GM19193 (cell line): ENCODE results near the gene RNF40.

Experiments used
- POLR2A ChIP-seq: IDR thresholded peaks from 4 replicates; pipeline ENCODE4 v1.6.1; 2011; ENCODE audit not compliant: insufficient read depth, insufficient read length; ENCODE audit errors: extremely low read depth

The RNF40 gene

GRCh38 chr16:30761928-30762902, at the start of gene RNF40, which contains the start of gene CFAP119:
TSS of gene RNF40 (plus strand) at chr16:30762322. CDS start at chr16:30762546, 224 bp downstream.
TSS of gene CFAP119 (minus strand) at chr16:30762062. CDS start at chr16:30761748, 314 bp downstream.
- peak; percentile 84 for TF ChIP-seq POLR2A

DNA sequence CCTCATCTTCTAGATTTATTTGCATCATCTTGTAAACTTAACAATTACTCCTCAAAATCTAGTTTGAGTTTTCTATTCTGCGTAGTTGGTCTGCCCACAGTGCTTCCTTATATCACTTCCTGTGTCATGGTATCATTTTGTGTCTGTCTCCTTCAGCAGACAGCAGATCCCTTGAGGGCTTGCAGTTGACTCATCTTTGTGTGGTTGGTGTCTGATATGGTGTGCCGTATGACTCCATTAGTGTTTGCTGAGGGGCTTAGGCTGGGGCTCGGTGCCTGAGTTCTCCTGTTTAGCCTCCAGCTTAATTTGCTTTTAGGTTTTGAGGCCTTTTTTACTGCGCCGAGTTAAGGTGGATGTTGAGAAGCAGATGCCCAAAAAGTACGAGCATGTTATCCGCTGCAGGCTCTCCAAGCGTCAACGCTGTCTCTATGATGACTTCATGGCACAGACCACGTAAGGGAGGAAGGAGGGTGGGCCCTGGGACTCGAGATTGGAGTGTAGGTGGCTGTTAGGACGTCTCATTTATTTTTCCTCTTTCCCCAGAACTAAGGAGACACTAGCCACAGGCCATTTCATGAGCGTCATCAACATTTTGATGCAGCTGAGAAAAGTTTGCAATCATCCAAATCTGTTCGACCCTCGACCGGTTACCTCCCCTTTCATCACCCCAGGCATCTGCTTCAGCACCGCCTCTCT, 46.2 kb upstream of the RNF40 start:
- no peak for TF ChIP-seq POLR2A

DNA sequence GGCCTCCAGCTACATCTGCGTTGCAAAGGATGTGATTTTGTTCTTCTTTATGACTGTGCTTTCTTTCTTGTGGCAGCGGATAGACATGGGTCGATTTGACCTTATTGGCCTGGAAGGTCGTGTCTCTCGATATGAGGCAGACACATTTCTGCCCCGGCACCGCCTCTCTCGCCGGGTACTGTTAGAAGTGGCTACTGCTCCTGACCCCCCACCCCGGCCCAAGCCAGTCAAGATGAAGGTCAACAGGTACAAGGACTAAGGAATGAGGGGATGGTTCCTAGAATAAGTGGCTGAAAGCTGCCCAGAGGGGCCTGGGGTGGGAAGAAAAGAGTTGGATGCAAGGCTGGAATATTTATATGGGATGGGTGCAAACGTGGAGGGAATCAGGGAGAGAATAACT, 42.0 kb upstream of the RNF40 start:
- no peak for TF ChIP-seq POLR2A

GRCh38 chr16:30720694-30721093, 41.4 kb upstream of the RNF40 start:
- no peak for TF ChIP-seq POLR2A

GRCh38 chr16:30721167-30721566, 41.0 kb upstream of the RNF40 start:
- no peak for TF ChIP-seq POLR2A

GRCh38 chr16:30721606-30722005, 40.5 kb upstream of the RNF40 start:
- no peak for TF ChIP-seq POLR2A

DNA sequence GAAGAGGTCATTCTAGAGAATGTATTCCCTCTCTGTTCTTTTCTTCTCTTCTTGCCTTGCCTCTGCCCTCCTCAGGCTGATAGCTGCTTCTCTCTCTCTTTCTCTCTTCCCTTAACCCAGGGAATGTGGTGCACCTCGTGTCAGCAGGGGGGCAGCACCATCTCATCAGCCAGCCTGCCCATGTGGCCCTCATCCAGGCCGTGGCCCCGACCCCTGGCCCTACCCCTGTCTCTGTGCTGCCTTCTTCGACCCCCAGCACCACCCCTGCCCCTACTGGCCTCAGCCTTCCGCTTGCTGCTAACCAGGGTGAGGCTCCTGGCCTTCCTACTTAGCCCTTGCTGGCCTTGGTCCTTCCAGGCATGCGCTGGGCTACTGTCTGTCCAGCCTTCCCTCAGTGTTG, 39.7 kb upstream of the RNF40 start:
- TF ChIP-seq POLR2A = no peak

DNA sequence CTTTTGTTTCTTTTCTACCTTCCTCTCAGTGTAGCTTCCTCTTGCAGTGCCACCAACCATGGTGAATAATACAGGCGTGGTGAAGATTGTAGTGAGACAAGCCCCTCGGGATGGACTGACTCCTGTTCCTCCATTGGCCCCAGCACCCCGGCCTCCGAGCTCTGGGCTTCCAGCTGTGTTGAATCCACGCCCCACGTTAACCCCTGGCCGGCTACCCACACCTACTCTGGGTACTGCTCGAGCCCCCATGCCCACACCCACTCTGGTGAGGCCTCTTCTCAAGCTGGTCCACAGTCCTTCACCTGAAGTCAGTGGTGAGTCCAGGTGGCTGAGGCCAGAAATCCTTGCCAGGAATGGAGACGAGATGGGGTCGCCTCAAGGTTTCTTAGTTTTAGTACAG, 39.2 kb upstream of the RNF40 start:
- TF ChIP-seq POLR2A = no peak

GRCh38 chr16:30723725-30724355, 38.3 kb upstream of the RNF40 start:
- TF ChIP-seq POLR2A = no peak

- TF ChIP-seq POLR2A = no peak
Measured at GRCh38 chr16:30724641-30725417, 37.3 kb upstream of the RNF40 start.

- no peak for TF ChIP-seq POLR2A
Measured at GRCh38 chr16:30725418-30725792, 36.7 kb upstream of the RNF40 start.

DNA sequence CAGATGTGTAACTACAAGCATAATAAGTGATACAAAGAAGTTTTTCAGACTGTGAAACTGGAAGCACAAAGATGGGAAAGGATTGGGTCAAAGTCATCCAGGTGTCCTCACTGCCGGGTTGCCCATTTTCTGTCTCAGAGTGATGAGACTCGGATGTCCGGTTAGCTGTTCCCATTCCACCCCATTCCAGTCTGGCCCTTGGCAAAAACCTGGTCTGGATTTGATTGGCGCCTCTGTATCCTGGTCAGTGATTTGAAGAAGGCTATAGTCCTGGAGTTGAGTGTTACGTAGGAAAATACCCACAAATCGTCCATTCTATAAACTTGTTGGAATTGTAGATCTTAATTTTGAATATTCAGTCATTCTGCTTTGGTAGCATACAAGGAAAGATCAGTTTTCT, 33.8 kb upstream of the RNF40 start:
- no peak for TF ChIP-seq POLR2A

DNA sequence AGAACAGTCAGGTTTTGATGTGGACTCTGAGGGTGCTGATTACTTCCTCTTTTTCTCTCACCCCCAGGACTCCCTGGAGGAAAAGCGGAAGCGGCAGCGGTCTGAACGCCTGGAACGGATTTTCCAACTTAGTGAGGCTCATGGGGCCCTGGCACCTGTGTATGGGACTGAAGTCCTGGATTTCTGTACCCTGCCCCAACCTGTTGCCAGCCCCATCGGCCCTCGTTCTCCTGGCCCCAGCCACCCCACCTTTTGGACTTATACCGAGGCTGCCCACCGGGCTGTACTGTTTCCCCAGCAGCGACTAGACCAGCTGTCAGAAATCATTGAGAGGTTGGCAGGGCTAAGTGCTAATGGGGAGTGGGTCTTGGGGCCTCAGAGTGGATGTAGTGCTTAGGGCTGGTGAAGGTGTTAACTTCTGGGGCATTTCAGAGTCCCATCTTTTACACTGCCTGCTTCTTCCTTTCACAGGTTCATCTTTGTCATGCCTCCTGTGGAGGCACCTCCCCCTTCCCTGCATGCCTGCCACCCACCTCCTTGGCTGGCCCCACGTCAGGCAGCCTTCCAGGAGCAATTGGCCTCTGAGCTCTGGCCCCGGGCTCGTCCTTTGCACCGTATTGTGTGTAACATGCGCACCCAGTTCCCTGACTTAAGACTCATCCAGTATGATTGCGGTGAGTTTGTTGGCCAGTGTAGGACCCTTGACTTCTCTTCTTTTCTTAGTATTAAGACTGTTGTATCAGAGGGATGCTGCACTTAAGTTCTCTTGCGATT, 33.0 kb upstream of the RNF40 start:
- TF ChIP-seq POLR2A = no peak

- TF ChIP-seq POLR2A = no peak
Measured at GRCh38 chr16:30731411-30731810, 30.7 kb upstream of the RNF40 start.
